Activated T-helper 1 cell treated with anti-CD3 and anti-CD28 coated beads, Interleukin-2, amount 50 U/mL, for 16 hours (primary cell): ENCODE measurements around the gene CCDC85A.

Source experiments
- DNase-seq, 2 donors: peaks; one replicate each; pipeline ENCODE4 v3.0.0-alpha.2; 2020; ENCODE audit warnings: low read depth in 1 of 2, low spot score in 1 of 2

The CCDC85A gene

GRCh38 chr2:56348392-56349210 lies 164.8 kb downstream of the CCDC85A start:
- no peak for DNase-seq

DNA sequence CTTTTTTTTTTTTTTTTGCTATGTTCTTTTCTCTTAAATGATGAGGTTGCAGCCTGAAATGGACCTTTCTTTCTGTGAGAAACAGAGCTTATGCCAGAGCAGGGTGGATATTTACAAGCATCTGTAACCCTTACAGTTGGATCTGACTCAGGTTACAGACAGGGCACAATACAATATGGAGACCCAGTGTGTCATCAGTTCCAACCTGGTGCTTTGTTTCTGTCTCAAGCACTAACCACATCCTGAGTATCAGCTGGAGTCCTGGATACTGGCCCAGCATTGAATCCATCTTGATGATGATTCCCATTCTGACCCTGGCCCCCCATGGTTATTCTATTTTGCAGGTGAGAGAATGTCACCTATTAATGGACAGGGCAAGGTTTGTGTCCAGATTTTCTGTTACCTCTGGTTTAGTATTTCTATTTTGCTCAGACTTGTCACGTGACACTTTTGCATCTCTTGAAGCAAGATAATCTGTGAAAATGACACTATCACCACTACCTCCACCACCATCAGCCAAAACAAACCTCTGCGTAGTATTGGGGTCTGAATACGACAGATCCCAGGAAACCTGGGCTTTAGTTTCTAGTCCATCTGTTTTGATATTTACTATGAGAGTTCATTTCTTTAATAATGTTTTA lies 174.0 kb downstream of the CCDC85A start:
- no peak for DNase-seq

DNA sequence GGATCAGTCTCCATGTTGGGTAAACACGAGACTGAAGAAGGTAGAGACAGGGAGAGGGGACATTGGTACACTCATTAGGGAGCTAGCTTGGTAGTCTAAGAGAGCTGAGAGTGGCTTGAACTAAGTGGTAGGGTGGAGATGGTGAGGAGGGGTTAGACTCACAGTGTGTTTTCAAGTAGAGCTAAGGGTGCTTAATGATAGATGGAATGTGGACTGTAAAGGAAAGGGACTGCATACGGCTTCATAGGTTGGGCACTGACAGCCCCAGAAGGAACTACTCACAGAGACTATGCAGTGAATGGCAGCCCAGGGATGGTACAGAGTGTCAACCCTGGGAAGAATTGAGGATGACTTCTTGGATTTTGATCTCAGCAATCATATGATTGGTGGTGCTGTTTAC lies 178.1 kb downstream of the CCDC85A start:
- no peak for DNase-seq

GRCh38 chr2:56364902-56365301 lies 181.1 kb downstream of the CCDC85A start:
- no peak for DNase-seq

DNA sequence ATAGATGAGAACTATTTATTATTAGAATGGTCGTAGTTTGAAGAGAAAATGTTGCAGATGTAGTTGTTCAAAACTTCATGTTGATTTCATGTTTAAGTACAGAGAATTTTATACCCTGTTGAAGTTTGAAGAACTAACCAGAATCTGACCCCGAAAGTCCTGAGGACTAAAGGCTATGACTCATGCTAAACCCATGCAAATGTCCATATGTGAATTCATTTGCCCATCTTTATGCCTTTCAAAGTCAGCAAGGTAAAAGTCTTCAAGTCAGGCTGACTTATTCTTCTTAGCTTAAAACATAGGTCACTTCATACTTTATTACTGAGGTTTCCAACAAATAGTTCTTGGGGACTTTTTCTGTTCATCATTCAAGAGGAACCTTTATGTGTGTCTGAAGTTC lies 185.5 kb downstream of the CCDC85A start:
- no peak for DNase-seq

DNA sequence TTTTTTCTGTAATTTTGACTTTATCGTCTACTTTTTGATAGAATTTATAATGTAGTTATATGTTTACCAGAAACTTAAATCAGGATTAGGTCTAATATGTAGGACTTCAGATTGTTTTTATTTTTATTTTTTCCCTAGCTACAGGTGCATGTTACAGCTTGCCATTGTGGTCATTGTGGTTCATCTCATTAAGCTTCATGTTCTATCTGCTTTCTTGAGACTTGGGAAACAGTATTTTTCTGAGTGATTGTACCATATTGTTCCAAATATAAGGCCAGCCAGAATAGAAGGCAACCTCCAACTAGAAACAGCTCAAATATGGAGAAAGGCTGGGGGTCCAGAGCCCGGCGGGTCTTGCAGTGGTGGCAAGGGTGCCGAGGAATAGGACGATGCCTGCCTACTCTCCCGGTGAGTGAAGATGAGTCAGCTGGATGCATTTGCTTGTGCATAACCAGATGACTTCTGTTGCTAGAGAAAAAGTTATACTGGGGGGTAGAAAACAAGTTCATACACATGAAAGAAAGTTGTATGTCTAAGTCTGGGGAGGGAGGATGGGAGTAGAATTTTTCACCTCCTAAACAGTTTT lies 188.4 kb downstream of the CCDC85A start:
- DNase-seq = no peak

DNA sequence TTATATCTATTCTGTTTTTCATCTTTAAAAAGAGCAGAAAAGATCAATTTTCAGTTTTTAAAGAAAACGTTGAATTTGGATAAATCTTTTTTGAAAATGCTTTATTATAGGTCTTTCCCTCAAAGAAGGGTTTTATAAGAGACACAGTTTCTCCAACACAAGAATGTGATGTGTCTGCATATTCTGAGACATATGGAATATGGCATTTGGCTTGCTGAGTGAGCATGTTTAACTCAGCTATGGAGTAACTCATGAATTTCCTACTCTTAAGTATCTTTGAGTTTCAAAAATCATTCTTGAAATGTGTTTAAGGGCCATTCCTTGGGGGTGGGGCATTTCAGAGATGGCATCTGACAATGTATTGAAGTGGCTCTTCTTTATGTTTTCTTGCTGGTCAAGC lies 191.5 kb downstream of the CCDC85A start:
- DNase-seq = no peak

GRCh38 chr2:56376699-56377665 lies 193.2 kb downstream of the CCDC85A start:
- DNase-seq = no peak

DNA sequence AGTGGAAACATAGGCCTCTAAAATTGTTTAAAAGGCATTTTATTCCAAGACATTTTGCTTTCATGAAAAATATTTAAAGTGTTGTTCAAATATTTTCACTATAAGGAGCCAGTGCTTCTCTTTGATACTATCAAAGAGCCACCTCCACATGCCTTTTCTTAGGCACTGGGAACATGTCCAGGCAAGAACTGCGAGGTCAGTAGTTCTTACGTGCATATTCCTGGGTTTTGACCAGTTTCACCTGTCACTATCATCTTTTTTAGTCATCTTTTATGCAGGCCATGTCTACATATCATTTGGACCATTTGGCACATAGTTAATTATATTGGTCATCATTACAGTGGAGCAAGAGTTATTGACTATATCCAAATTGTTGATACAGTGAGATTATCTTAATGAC lies 195.3 kb downstream of the CCDC85A start:
- DNase-seq = no peak

DNA sequence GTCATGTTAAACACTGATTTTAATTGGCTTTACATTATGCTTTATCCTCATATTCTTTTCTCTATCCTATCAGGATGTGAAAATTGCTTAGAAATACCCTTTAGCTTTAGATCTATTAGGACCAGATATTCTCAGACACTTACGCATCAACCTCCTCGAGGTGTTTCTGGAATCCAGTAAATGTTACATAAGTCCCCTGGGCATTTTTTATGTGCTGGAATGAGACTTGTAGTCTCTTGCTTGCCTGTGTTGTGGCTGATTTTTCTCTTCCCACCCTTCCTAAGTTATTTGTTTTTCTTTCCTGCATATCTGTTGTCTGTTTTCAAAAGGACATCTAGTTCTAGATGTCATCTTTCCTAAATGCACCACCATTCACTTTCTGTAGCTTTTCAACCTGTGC lies 197.1 kb downstream of the CCDC85A start:
- DNase-seq = no peak

DNA sequence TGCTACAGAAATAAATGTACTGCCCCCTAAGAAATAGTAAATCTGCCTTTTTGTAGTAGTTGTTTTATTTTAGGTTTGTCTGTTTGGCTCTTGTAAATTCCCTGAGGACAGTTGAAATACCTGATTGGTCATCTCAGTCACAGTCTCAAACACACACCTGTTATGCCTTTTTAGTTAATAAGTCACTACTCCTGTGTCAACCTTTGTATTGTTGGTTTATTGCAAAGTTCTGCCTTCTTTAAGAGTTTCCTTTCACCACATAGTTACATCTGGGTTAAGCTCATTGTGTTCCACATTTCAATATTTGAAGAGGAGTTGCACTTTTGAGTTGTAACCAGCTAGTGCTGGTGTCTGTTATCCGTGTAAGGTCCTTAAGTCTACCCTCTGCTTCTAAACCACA lies 198.7 kb downstream of the CCDC85A start:
- no peak for DNase-seq

GRCh38 chr2:56386657-56387056 lies 202.9 kb downstream of the CCDC85A start:
- DNase-seq = no peak

- DNase-seq = no peak
Observed at GRCh38 chr2:56390644-56391043, 206.9 kb downstream of the CCDC85A start.

- DNase-seq = no peak
Observed at GRCh38 chr2:56410140-56410539, 226.3 kb downstream of the CCDC85A start.

DNA sequence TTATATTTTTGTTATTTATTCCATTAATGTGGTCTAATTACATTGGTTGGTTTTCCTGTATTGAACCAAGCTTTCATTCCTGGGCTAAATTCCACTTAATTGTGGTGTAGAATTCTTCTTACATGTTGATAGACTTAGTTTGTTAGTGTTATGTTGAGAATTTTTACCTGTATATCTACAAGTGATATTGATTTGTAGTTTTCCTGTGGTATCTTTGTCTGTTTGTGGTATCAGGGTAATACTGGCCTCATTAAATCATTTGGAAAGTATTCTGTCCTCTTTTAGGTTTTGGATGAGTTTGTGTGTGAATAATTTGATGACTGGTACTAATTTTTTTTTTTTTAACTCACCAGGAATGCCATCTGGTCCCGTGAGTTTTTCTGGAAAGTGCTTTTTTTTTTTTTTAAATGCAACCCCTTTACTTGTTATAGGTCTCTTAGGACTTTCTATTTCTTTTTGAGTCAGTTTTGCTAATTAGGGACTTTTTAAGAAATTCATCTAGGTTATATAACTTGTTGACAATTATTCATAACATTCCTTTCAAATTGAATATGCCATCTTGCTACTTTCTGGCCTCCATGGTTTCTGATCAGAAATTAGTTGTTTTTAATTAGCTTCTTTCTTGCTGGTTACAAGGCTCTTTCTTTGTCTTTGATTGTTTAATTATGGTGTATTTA lies 232.8 kb downstream of the CCDC85A start:
- DNase-seq = no peak
